Measurements from ENCODE around the gene ATPAF2.

ATPAF2 gene

GRCh38 chr17:17985555-17985954 is 53.4 kb downstream of the ATPAF2 start:
- ATAC-seq (ENCODE audit: low read depth) = 0 out of 3 replicates have a peak, but pooled peaks have one; percentile 30
- peak; percentile 31 for TF ChIP-seq CTCF (IDR thresholded peaks at IDR 0.05; ENCODE audit: poor library complexity, severe bottlenecking)
- DNase-seq (ENCODE audit: low spot score) = no peak

GRCh38 chr17:17985153-17985552 is 53.8 kb downstream of the ATPAF2 start:
- no peaks in the 10 kb centered on the region for H3K36me3 ChIP-seq (ENCODE audit: low read depth)
- H3K4me1 ChIP-seq (ENCODE audit: insufficient read depth, poor library complexity, severe bottlenecking) = peaks cover 3% of the 10 kb centered on the region
- ATAC-seq (ENCODE audit: low read depth) (no peak), DNase-seq (ENCODE audit: low spot score) (no peak)
- no peak for TF ChIP-seq CTCF (IDR thresholded peaks at IDR 0.05; ENCODE audit: poor library complexity, severe bottlenecking)
- no peak overlapping the region for H3K27ac ChIP-seq (ENCODE audit: poor library complexity, severe bottlenecking)
- no peaks in the 10 kb centered on the region for H3K27me3 ChIP-seq (ENCODE audit: insufficient read depth, poor library complexity, severe bottlenecking)
- H3K4me3 ChIP-seq (ENCODE audit: severe bottlenecking) = no peak overlapping the region
- no peaks in the 10 kb centered on the region for H3K9me3 ChIP-seq (ENCODE audit: severe bottlenecking)

More at GRCh38 chr17:17985555-17985954, 53.4 kb downstream of the ATPAF2 start:
- Histone ChIP-seq H3K4me3 (ENCODE audit: severe bottlenecking) (no peak overlapping the region), H3K9me3 (ENCODE audit: severe bottlenecking) (no peaks in the 10 kb centered on the region), H3K27me3 (ENCODE audit: insufficient read depth, poor library complexity, severe bottlenecking) (no peaks in the 10 kb centered on the region), H3K4me1 (ENCODE audit: insufficient read depth, poor library complexity, severe bottlenecking) (peaks cover 7% of the 10 kb centered on the region), H3K36me3 (ENCODE audit: low read depth) (no peaks in the 10 kb centered on the region), H3K27ac (ENCODE audit: poor library complexity, severe bottlenecking) (no peak overlapping the region)

- TF ChIP-seq CTCF (IDR thresholded peaks at IDR 0.05; ENCODE audit: poor library complexity, severe bottlenecking) = no peak
- H3K4me3 ChIP-seq (ENCODE audit: severe bottlenecking) = no peak overlapping the region
- H3K9me3 ChIP-seq (ENCODE audit: severe bottlenecking) = no peaks in the 10 kb centered on the region
- H3K36me3 ChIP-seq (ENCODE audit: low read depth) = no peaks in the 10 kb centered on the region
- H3K27ac ChIP-seq (ENCODE audit: poor library complexity, severe bottlenecking) = no peak overlapping the region
- no peaks in the 10 kb centered on the region for H3K4me1 ChIP-seq (ENCODE audit: insufficient read depth, poor library complexity, severe bottlenecking)
- DNase-seq (ENCODE audit: low spot score) = no peak
- no peaks in the 10 kb centered on the region for H3K27me3 ChIP-seq (ENCODE audit: insufficient read depth, poor library complexity, severe bottlenecking)
- ATAC-seq (ENCODE audit: low read depth) = no peak
These were observed 55.2 kb downstream of the ATPAF2 start for GRCh38 chr17:17983776-17984175.

- ATAC-seq (ENCODE audit: low read depth) (peak; percentile 41), DNase-seq (ENCODE audit: low spot score) (no peak)
- no peak for TF ChIP-seq CTCF (IDR thresholded peaks at IDR 0.05; ENCODE audit: poor library complexity, severe bottlenecking)
- no peaks in the 10 kb centered on the region for H3K36me3 ChIP-seq (ENCODE audit: low read depth)
- H3K4me3 ChIP-seq (ENCODE audit: severe bottlenecking) = no peak overlapping the region
- no peaks in the 10 kb centered on the region for H3K27me3 ChIP-seq (ENCODE audit: insufficient read depth, poor library complexity, severe bottlenecking)
- H3K4me1 ChIP-seq (ENCODE audit: insufficient read depth, poor library complexity, severe bottlenecking) = no peaks in the 10 kb centered on the region
- H3K9me3 ChIP-seq (ENCODE audit: severe bottlenecking) = no peaks in the 10 kb centered on the region
- no peak overlapping the region for H3K27ac ChIP-seq (ENCODE audit: poor library complexity, severe bottlenecking)
These were observed 55.6 kb downstream of the ATPAF2 start for GRCh38 chr17:17983376-17983775.

- Histone ChIP-seq H3K9me3 (ENCODE audit: severe bottlenecking) (no peaks in the 10 kb centered on the region), H3K4me1 (ENCODE audit: insufficient read depth, poor library complexity, severe bottlenecking) (no peaks in the 10 kb centered on the region), H3K4me3 (ENCODE audit: severe bottlenecking) (no peak overlapping the region), H3K36me3 (ENCODE audit: low read depth) (no peaks in the 10 kb centered on the region), H3K27me3 (ENCODE audit: insufficient read depth, poor library complexity, severe bottlenecking) (no peaks in the 10 kb centered on the region), H3K27ac (ENCODE audit: poor library complexity, severe bottlenecking) (no peak overlapping the region)
- no peak for TF ChIP-seq CTCF (IDR thresholded peaks at IDR 0.05; ENCODE audit: poor library complexity, severe bottlenecking)
- DNase-seq (ENCODE audit: low spot score) (no peak), ATAC-seq (ENCODE audit: low read depth) (no peak)
These were observed 56.2 kb downstream of the ATPAF2 start for GRCh38 chr17:17982801-17983200.

Data from RWPE2 (cell line).